ENCODE measurements around the gene ABHD12. TPM values are rescaled to one million over a fixed set of nuclear protein-coding genes. Genes with fewer than 3 reads are reported as not detected.

ABHD12 gene
- polyA plus RNA-seq, 4 donors: 28.0 to 93.9 (median 54.9) TPM

DNA sequence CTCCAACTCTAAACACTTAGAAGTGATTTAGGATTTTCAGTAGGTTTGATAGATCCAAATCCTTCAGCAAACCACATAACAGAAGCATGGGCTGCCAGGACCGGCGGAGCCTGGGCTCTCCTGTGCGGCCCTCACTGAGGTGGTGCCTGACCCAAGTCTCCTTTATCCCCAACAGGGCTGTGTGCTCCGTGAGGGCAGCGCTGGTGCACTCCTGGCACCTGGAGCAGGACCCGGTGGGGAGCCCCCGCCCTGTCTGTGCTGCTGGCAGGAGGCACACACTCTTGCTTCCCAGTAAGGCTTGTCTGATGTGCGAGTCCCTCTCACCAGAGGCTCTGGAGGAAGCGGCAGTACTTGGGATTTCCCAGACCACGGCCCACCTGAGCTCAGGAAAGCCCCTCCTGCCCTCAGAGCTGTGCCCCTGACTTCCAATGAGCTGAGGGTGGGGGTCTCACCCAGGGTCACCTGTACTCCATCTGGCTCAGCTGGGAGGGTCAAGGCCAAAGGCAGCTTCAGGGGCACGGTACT, 86.5 kb downstream of the ABHD12 start:
- WGBS, 3 donors: 90 to 93% (median 91%) methylated on average over 11 of the region's 11 CpGs
- Histone ChIP-seq H3K4me1 (ENCODE audit: control insufficient read depth in 3 of 3, insufficient read depth in 2 of 3, low read depth in 1 of 3, low read length in 2 of 3) (peaks cover 0 to 14% (median 7%) of the 10 kb centered on the region in 3 donors), H3K27me3 (ENCODE audit: control insufficient read depth in 3 of 3, insufficient read depth in 3 of 3, low read length in 3 of 3) (no peaks in the 10 kb centered on the region), H3K36me3 (ENCODE audit: control insufficient read depth in 3 of 3, insufficient read depth in 2 of 3, low read depth in 1 of 3, low read length in 3 of 3) (peaks cover 0 to 81% (median 0%) of the 10 kb centered on the region in 3 donors), H3K9me3 (ENCODE audit: control insufficient read depth in 2 of 2, insufficient read depth in 1 of 2, low read depth in 1 of 2, low read length in 1 of 2) (no peaks in the 10 kb centered on the region), H3K27ac (ENCODE audit: low read depth in 1 of 3, low read length in 2 of 3) (no peak overlapping the region), H3K4me3 (ENCODE audit: low read depth in 1 of 3, low read length in 3 of 3) (no peak overlapping the region)
- DNase-seq: no peak
- no peak for FAIRE-seq

DNA sequence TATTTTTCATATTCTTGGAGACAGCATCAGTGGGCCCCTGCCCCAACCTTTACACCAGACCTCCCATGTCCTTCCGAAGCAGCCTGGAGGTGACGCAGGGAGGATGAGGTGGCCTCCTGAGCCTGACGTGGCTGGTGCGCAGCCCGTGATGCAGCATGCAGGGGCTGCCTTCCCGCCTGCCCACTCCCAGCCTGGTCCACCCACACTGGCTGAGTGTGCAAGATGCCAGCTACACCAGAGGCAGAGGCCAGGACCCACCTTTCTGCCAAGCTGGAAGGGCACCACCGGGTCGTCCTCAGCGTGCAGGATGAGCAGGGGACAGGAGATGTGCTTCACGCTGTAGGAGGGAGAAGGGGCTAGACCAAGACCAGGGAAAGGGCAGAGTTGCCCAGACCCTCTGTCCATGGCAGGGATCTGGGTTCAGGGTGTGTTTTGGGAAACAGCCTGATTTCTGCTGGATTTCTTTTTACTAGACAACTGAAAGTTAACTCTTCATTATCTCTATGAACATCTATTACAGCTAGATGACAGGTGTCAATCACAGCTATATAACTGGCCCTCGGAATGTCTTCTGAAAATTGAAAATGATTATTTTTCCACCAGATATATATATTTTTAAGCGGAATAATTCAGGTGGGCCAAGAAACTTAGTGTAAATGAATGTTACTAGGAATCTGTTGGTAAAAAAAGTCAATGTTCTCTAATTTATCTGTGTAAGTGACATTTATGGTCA, 87.2 kb downstream of the ABHD12 start:
- 94 to 98% (median 96%) methylated on average over 12 of the region's 12 CpGs for WGBS, 3 donors
- Histone ChIP-seq H3K27ac (ENCODE audit: low read depth in 1 of 3, low read length in 2 of 3) (no peak overlapping the region), H3K36me3 (ENCODE audit: control insufficient read depth in 3 of 3, insufficient read depth in 2 of 3, low read depth in 1 of 3, low read length in 3 of 3) (peaks cover 0 to 81% (median 0%) of the 10 kb centered on the region in 3 donors), H3K27me3 (ENCODE audit: control insufficient read depth in 3 of 3, insufficient read depth in 3 of 3, low read length in 3 of 3) (no peaks in the 10 kb centered on the region), H3K4me3 (ENCODE audit: low read depth in 1 of 3, low read length in 3 of 3) (no peak overlapping the region), H3K4me1 (ENCODE audit: control insufficient read depth in 3 of 3, insufficient read depth in 2 of 3, low read depth in 1 of 3, low read length in 2 of 3) (peaks cover 0 to 7% (median 3%) of the 10 kb centered on the region in 3 donors), H3K9me3 (ENCODE audit: control insufficient read depth in 2 of 2, insufficient read depth in 1 of 2, low read depth in 1 of 2, low read length in 1 of 2) (no peaks in the 10 kb centered on the region)
- no peak for FAIRE-seq
- no peak for DNase-seq

DNA sequence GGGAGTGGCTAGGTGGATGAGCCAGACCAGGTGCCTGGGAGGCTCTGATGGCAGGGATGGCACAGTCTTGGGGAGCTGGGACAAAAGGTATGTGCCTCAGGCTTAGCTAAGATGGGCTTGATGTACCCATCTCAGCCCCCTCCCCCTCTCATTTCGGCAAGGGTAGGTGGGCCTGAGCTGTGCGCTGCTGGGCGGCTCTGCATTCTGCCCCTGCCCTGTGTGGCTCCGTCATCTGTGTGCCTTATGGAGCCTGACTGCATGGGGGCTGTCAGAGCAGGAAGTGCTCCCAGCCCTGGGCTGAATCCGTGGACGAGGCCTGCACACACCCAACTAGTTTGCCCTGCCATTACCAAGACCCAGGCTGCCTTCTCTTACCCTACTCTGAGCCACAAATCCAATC, 88.0 kb downstream of the ABHD12 start:
- Histone ChIP-seq H3K4me3 (ENCODE audit: low read depth in 1 of 3, low read length in 3 of 3) (no peak overlapping the region), H3K9me3 (ENCODE audit: control insufficient read depth in 2 of 2, insufficient read depth in 1 of 2, low read depth in 1 of 2, low read length in 1 of 2) (no peaks in the 10 kb centered on the region), H3K36me3 (ENCODE audit: control insufficient read depth in 3 of 3, insufficient read depth in 2 of 3, low read depth in 1 of 3, low read length in 3 of 3) (peaks cover 0 to 79% (median 0%) of the 10 kb centered on the region in 3 donors), H3K4me1 (ENCODE audit: control insufficient read depth in 3 of 3, insufficient read depth in 2 of 3, low read depth in 1 of 3, low read length in 2 of 3) (peaks cover 0 to 6% (median 0%) of the 10 kb centered on the region in 3 donors), H3K27me3 (ENCODE audit: control insufficient read depth in 3 of 3, insufficient read depth in 3 of 3, low read length in 3 of 3) (no peaks in the 10 kb centered on the region), H3K27ac (ENCODE audit: low read depth in 1 of 3, low read length in 2 of 3) (no peak overlapping the region)
- 92% methylated on average over 6 of the region's 6 CpGs for WGBS, 3 donors
- DNase-seq (no peak), FAIRE-seq (no peak)

DNA sequence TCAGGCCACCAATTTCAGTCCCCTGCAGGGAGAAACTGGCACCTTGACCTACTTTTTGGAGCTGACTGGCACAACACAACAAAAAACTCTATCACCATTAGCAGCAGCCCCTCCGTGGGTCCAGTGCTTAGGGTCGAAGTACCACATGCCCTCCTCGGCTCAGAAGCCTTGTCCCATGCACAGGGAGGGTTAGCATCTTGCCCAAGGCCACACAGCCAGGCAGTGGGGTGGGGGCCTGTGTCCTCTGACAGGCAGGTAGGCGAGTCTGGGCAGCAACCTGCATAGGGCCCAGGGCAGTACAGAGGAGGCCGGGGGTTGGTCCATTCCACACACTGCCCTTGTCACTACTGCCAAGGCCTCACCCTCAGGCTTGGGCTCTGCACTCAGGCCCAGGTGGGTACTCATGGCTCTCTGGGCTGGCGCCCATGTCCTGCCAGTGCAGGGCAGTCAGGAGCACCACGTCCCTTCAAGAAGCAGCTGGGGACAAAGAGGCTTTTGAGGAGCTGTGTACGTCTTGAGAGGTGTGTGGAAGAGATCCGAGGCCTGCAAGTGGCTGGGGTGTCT, 89.2 kb downstream of the ABHD12 start:
- DNase-seq: no peak
- H3K4me3 ChIP-seq (ENCODE audit: low read depth in 1 of 3, low read length in 3 of 3): no peak overlapping the region
- WGBS, 3 donors: 82 to 90% (median 89%) methylated on average over 9 of the region's 9 CpGs
- FAIRE-seq: no peak
- peaks cover 0 to 81% (median 0%) of the 10 kb centered on the region in 3 donors for H3K36me3 ChIP-seq (ENCODE audit: control insufficient read depth in 3 of 3, insufficient read depth in 2 of 3, low read depth in 1 of 3, low read length in 3 of 3)
- no peaks in the 10 kb centered on the region for H3K27me3 ChIP-seq (ENCODE audit: control insufficient read depth in 3 of 3, insufficient read depth in 3 of 3, low read length in 3 of 3)
- no peaks in the 10 kb centered on the region for H3K9me3 ChIP-seq (ENCODE audit: control insufficient read depth in 2 of 2, insufficient read depth in 1 of 2, low read depth in 1 of 2, low read length in 1 of 2)
- H3K4me1 ChIP-seq (ENCODE audit: control insufficient read depth in 3 of 3, insufficient read depth in 2 of 3, low read depth in 1 of 3, low read length in 2 of 3): no peaks in the 10 kb centered on the region
- H3K27ac ChIP-seq (ENCODE audit: low read depth in 1 of 3, low read length in 2 of 3): no peak overlapping the region

DNA sequence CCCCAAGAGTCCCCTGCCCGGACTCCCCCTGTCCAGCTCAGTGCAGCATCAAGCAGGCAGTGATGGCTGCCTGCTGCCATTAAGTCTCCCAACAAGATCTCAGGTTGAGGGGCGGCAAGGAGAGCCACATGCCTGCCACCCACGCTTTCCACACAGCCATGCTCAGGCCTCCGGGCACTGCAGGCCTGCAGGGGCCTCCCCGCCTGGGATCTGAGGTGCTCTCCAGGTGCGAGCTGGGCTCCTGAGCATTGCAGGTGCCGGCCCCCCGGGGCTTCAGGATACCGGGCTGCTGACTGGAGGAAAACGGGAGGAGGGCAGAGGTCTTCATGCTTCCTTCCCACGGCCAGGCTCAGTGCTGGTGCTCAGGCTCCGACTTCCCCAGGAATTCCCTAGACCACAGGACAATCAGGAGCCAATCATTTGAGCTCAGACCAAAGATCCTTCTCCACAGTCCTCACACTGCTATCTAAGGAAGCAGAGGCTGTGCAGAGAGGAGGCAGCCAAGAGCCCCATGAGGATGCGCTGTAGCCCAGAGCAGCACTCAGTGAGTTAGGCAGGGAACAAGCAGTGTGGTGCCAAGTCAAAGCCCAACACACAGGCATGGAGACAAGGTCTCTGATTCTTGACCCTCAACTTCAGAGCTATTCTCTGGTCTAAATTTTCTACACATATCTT, 90.0 kb downstream of the ABHD12 start:
- Histone ChIP-seq H3K4me3 (ENCODE audit: low read depth in 1 of 3, low read length in 3 of 3) (no peak overlapping the region), H3K27me3 (ENCODE audit: control insufficient read depth in 3 of 3, insufficient read depth in 3 of 3, low read length in 3 of 3) (no peaks in the 10 kb centered on the region), H3K4me1 (ENCODE audit: control insufficient read depth in 3 of 3, insufficient read depth in 2 of 3, low read depth in 1 of 3, low read length in 2 of 3) (peaks cover 0 to 1% (median 0%) of the 10 kb centered on the region in 3 donors), H3K36me3 (ENCODE audit: control insufficient read depth in 3 of 3, insufficient read depth in 2 of 3, low read depth in 1 of 3, low read length in 3 of 3) (peaks cover 0 to 83% (median 0%) of the 10 kb centered on the region in 3 donors), H3K9me3 (ENCODE audit: control insufficient read depth in 2 of 2, insufficient read depth in 1 of 2, low read depth in 1 of 2, low read length in 1 of 2) (no peaks in the 10 kb centered on the region), H3K27ac (ENCODE audit: low read depth in 1 of 3, low read length in 2 of 3) (no peak overlapping the region)
- DNase-seq (no peak), FAIRE-seq (no peak)
- WGBS, 3 donors: 83 to 87% (median 86%) methylated on average over 13 of the region's 13 CpGs

DNA sequence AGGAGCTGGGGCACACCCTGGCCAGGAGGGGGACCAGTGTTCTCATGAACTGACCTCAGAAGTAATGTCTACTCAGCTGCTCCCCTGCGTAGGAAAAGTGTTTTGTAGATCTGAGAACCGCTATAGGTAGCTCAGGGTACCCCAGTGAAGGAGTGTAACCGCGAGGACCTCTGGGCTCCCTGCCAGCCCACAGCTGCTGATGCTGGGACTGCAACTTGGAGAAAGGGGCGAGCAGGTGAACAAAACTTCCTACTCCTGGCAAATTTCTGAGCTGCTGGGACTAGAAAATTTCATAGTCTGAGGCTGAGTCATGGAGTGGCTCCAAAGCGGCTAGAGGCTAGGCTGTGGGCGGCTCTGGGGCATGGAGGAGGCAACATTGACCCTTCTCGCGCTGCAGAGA, 90.8 kb downstream of the ABHD12 start:
- WGBS, 3 donors: 84 to 87% (median 87%) methylated on average over 9 of the region's 9 CpGs
- peaks cover 0 to 1% (median 0%) of the 10 kb centered on the region in 3 donors for H3K4me1 ChIP-seq (ENCODE audit: control insufficient read depth in 3 of 3, insufficient read depth in 2 of 3, low read depth in 1 of 3, low read length in 2 of 3)
- no peak overlapping the region for H3K4me3 ChIP-seq (ENCODE audit: low read depth in 1 of 3, low read length in 3 of 3)
- peaks cover 0 to 87% (median 0%) of the 10 kb centered on the region in 3 donors for H3K36me3 ChIP-seq (ENCODE audit: control insufficient read depth in 3 of 3, insufficient read depth in 2 of 3, low read depth in 1 of 3, low read length in 3 of 3)
- no peaks in the 10 kb centered on the region for H3K27me3 ChIP-seq (ENCODE audit: control insufficient read depth in 3 of 3, insufficient read depth in 3 of 3, low read length in 3 of 3)
- no peak for FAIRE-seq
- no peak for DNase-seq
- no peak overlapping the region for H3K27ac ChIP-seq (ENCODE audit: low read depth in 1 of 3, low read length in 2 of 3)
- H3K9me3 ChIP-seq (ENCODE audit: control insufficient read depth in 2 of 2, insufficient read depth in 1 of 2, low read depth in 1 of 2, low read length in 1 of 2): no peaks in the 10 kb centered on the region

DNA sequence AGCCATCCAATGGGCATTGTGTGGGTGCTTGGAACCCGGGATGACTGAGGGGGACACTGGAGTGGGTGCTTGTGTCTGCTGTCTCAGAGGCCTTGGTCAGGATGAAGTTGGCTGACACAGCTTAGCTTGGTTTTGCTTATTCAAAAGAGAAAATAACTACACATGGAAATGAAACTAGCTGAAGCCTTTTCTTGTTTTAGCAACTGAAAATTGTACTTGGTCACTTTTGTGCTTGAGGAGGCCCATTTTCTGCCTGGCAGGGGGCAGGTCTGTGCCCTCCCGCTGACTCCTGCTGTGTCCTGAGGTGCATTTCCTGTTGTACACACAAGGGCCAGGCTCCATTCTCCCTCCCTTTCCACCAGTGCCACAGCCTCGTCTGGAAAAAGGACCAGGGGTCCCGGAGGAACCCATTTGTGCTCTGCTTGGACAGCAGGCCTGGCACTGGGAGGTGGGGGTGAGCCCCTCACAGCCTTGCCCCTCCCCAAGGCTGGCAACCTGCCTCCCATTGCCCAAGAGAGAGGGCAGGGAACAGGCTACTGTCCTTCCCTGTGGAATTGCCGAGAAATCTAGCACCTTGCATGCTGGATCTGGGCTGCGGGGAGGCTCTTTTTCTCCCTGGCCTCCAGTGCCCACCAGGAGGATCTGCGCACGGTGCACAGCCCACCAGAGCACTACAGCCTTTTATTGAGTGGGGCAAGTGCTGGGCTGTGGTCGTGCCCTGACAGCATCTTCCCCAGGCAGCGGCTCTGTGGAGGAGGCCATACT, 93.3 kb downstream of the ABHD12 start:
- Histone ChIP-seq H3K9me3 (ENCODE audit: control insufficient read depth in 2 of 2, insufficient read depth in 1 of 2, low read depth in 1 of 2, low read length in 1 of 2) (no peaks in the 10 kb centered on the region), H3K4me3 (ENCODE audit: low read depth in 1 of 3, low read length in 3 of 3) (no peak overlapping the region), H3K36me3 (ENCODE audit: control insufficient read depth in 3 of 3, insufficient read depth in 2 of 3, low read depth in 1 of 3, low read length in 3 of 3) (peaks cover 0 to 84% (median 0%) of the 10 kb centered on the region in 3 donors), H3K27me3 (ENCODE audit: control insufficient read depth in 3 of 3, insufficient read depth in 3 of 3, low read length in 3 of 3) (no peaks in the 10 kb centered on the region), H3K27ac (ENCODE audit: low read depth in 1 of 3, low read length in 2 of 3) (peak overlapping the region in 1 of 3 donors; percentile 75), H3K4me1 (ENCODE audit: control insufficient read depth in 3 of 3, insufficient read depth in 2 of 3, low read depth in 1 of 3, low read length in 2 of 3) (peaks cover 0 to 1% (median 0%) of the 10 kb centered on the region in 3 donors)
- DNase-seq: no peak
- WGBS, 3 donors: 86 to 88% (median 86%) methylated on average over 10 of the region's 10 CpGs
- FAIRE-seq: no peak
